ENCODE measurements around the gene FOXM1.

FOXM1 gene

GRCh38 chr12:2857021-2857431 is 19.9 kb downstream of the FOXM1 start, which contains the start of gene TEX52:
TEX52 (minus strand) TSS chr12:2857039; CDS start chr12:2857026, 13 bp downstream.
- TF ChIP-seq ZNF565 (CRISPR knock-in tag; conservative IDR thresholded peaks at IDR 0.05; ENCODE audit: low read depth) (no peak), TOX (CRISPR knock-in tag; IDR thresholded peaks at IDR 0.05; ENCODE audit: borderline replicate concordance) (no peak), ISL1 (CRISPR knock-in tag; IDR thresholded peaks at IDR 0.05) (no peak)
- no peak; the same call in 2 of the 3 replicates for ATAC-seq

- TF ChIP-seq OSR1 (CRISPR knock-in tag; IDR thresholded peaks at IDR 0.05) (no peak), ZNF8 (CRISPR knock-in tag; IDR thresholded peaks at IDR 0.05) (peak; percentile 51; the same call in 1 of the 2 replicates), ZFP3 (CRISPR knock-in tag; IDR thresholded peaks at IDR 0.05) (no peak), RARB (CRISPR knock-in tag; IDR thresholded peaks at IDR 0.05) (no peak)
- ATAC-seq, result peak; percentile 42; the same call in 2 of the 3 replicates
Observed at GRCh38 chr12:2856051-2856450, 20.9 kb downstream of the FOXM1 start.

- TF ChIP-seq ISL1 (CRISPR knock-in tag; IDR thresholded peaks at IDR 0.05) (no peak), ESRRG (CRISPR knock-in tag; IDR thresholded peaks at IDR 0.05) (no peak), TSHZ2 (CRISPR knock-in tag; IDR thresholded peaks at IDR 0.05) (no peak), SNAI2 (CRISPR knock-in tag; IDR thresholded peaks at IDR 0.05) (no peak), ZNF70 (CRISPR knock-in tag; IDR thresholded peaks at IDR 0.05) (no peak), GLIS3 (CRISPR knock-in tag; IDR thresholded peaks at IDR 0.05) (no peak), ZNF565 (CRISPR knock-in tag; conservative IDR thresholded peaks at IDR 0.05; ENCODE audit: low read depth) (no peak), PATZ1 (CRISPR knock-in tag; IDR thresholded peaks at IDR 0.05; ENCODE audit: borderline replicate concordance) (no peak), ARNTL (CRISPR knock-in tag; IDR thresholded peaks at IDR 0.05; ENCODE audit: borderline replicate concordance, low read depth) (no peak)
Observed at GRCh38 chr12:2855546-2855945, 21.4 kb downstream of the FOXM1 start.

GRCh38 chr12:2854669-2855453 is 22.1 kb downstream of the FOXM1 start:
- TF ChIP-seq PATZ1 (CRISPR knock-in tag; IDR thresholded peaks at IDR 0.05; ENCODE audit: borderline replicate concordance) (no peak), OSR1 (CRISPR knock-in tag; IDR thresholded peaks at IDR 0.05) (no peak), ARNTL (CRISPR knock-in tag; IDR thresholded peaks at IDR 0.05; ENCODE audit: borderline replicate concordance, low read depth) (no peak), ISL1 (CRISPR knock-in tag; IDR thresholded peaks at IDR 0.05) (no peak), CREB5 (CRISPR knock-in tag; IDR thresholded peaks at IDR 0.05; ENCODE audit: low read depth) (no peak)
- ATAC-seq, result no peak

More at GRCh38 chr12:2855546-2855945, 21.4 kb downstream of the FOXM1 start:
- no peak for ATAC-seq

- ATAC-seq, result peak; percentile 94
- no peak for TF ChIP-seq ZNF8 (CRISPR knock-in tag; IDR thresholded peaks at IDR 0.05)
- no peak for TF ChIP-seq GLIS3 (CRISPR knock-in tag; IDR thresholded peaks at IDR 0.05)
- TF ChIP-seq RARB (CRISPR knock-in tag; IDR thresholded peaks at IDR 0.05), result no peak
- TF ChIP-seq TCF4 (CRISPR knock-in tag; IDR thresholded peaks at IDR 0.05; ENCODE audit: borderline replicate concordance), result no peak
Observed at GRCh38 chr12:2853626-2854025, 23.3 kb downstream of the FOXM1 start.

Measured in SK-N-SH treated with all-trans-retinoic acid at 6 μM for 48 hours (cell line).